ENCODE data around the gene GOLGA6L10. TPM values are rescaled to one million over a fixed set of nuclear protein-coding genes. Genes with fewer than 3 reads are reported as not detected.
"Not testable (repeated sequence)": the region's sequence is repeated elsewhere in the genome, so short reads cannot be mapped to it uniquely, and the experiment has no call there.

The GOLGA6L10 gene
- total and polyA plus RNA-seq, 2 of the 4 experiments (the other 2 are of a cell fraction) = under 0.01 to 0.79 TPM

DNA sequence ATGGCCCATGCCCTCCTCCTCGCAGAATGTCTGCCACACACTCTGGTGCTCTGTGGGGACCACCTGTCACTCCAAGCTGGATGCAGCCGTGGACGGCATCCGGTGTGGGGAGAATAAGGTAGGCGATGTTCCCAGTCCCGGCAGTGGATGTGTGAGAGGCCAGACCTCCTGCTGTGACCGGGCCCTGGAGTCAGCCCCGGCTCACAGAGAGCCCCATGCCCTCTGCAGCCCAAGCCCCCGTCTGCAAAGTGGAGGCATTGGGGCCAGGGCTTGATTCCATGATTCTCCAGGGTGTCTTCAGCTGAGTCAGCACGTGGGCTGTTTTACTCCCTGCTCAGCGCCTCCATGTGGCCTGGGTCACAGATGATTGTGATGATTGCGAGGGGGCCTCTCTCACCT lies 32.2 kb downstream of the GOLGA6L10 start:
- dilution Hi-C loops (cut with HindIII; ENCODE audit: low sequenced_read_pairs, unreplicated experiment) = no loop called here
- no peak for DNase-seq

DNA sequence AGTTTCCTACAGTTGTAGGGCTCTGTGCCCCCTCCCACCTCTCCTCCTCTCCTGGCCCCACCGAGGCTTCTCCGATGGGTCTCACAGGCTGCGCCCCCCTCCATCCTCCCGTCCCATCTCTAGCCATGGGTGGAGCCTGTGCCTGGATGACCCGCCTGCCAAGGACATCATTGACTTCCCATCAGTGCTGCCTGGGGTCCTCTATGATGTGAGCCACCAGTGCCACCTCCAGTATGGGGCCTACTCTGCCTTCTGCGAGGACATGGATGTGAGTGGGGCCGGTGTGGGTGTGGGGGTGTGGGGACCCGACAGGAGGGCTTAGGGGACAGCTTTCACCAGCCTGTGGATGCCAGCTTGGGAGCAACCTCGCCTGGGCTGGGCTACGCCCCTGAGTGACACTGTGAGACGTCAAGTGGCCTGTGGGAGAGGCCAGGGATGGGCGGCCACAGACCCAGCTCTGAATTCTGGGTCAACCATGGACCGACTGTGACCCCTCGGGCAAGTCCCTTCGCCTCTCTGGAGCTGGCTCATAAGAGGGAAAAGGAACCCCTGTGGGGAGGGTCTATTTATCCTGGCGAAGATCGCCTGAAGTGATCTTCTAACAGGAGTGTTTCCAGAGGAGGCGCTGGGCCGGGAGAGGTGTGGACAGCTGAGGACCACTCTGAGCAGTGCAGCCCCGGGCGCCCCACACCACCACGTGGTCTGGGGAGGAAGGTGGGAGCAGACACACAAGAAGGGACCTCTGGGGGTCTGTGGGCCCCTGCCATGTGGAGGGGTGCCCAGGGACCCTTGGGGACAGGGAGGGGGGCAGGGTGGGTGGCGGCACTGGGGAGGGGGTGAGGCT lies 32.8 kb downstream of the GOLGA6L10 start:
- CTCF ChIA-PET; H2BK120ac ChIP-seq (ENCODE audit: low read depth, low read length); H2BK20ac ChIP-seq (ENCODE audit: low read depth, low read length); H3K36me3 ChIP-seq (ENCODE audit: control insufficient read depth, insufficient read depth, low read length); H3K79me1 ChIP-seq (ENCODE audit: low read depth in 1 of 2, low read length in 2 of 2); H4K5ac ChIP-seq (ENCODE audit: low read depth, low read length); H2AK5ac ChIP-seq (ENCODE audit: low read depth, low read length); H2AK9ac ChIP-seq (replicated peaks; ENCODE audit: low read depth, low read length, poor library complexity); H3K9me1 ChIP-seq (ENCODE audit: insufficient read depth, low read length); H4K91ac ChIP-seq (ENCODE audit: insufficient read depth, low read depth, low read length); intact Hi-C loops (cut with micrococcal nuclease); DNase-seq; H3K4me3 ChIP-seq (ENCODE audit: insufficient read depth, low read depth, low read length); H3K56ac ChIP-seq (ENCODE audit: extremely low read depth, insufficient read depth, low read length); H2BK15ac ChIP-seq (ENCODE audit: low read depth, low read length); H2AFZ ChIP-seq (replicated peaks; ENCODE audit: low read length, poor library complexity); H3K18ac ChIP-seq (ENCODE audit: low read depth, low read length); in situ Hi-C loops (cut with MboI; ENCODE audit: low sequenced_read_pairs); H3K9ac ChIP-seq (ENCODE audit: low read depth, low read length); H3K9me3 ChIP-seq (ENCODE audit: control insufficient read depth, insufficient read depth, low read length); H3K14ac ChIP-seq (replicated peaks; ENCODE audit: low read depth, low read length); POLR2A ChIA-PET (ENCODE audit: unreplicated experiment); H3K27ac ChIP-seq (ENCODE audit: insufficient read depth, low read length); H4K20me1 ChIP-seq (ENCODE audit: insufficient read depth, low read length); H3K4ac ChIP-seq (ENCODE audit: low read depth, low read length); dilution Hi-C loops (cut with HindIII; ENCODE audit: low sequenced_read_pairs, unreplicated experiment); H2BK5ac ChIP-seq (ENCODE audit: low read depth, low read length, poor library complexity, severe bottlenecking); H3K27me3 ChIP-seq (ENCODE audit: control insufficient read depth, insufficient read depth, low read length); H4K8ac ChIP-seq (ENCODE audit: low read depth in 2 of 2, low read length in 2 of 2); ATAC-seq (ENCODE audit: low read depth); H3K4me2 ChIP-seq (ENCODE audit: low read depth, low read length); BruUV-seq (replicated peaks); H3K4me1 ChIP-seq (ENCODE audit: control insufficient read depth, insufficient read depth, low read length); H3K23ac ChIP-seq (ENCODE audit: low read depth, low read length): not testable (repeated sequence)
- WGBS, 2 experiments (ENCODE audit: extremely low coverage in 2 of 2, insufficient read length in 1 of 2) = 74% methylated on average over 6 of the region's 23 CpGs; no CpG with 5 or more reads in 1 of the 2 experiments

More for the DNA sequence above, 32.2 kb downstream of the GOLGA6L10 start:
- H4K91ac ChIP-seq (ENCODE audit: insufficient read depth, low read depth, low read length) = no peak overlapping the region
- H4K8ac ChIP-seq (ENCODE audit: low read depth in 2 of 2, low read length in 2 of 2) = no peak overlapping the region
- no peak overlapping the region for H3K4me2 ChIP-seq (ENCODE audit: low read depth, low read length)
- H3K27me3 ChIP-seq (ENCODE audit: control insufficient read depth, insufficient read depth, low read length) = peaks cover 5% of the 10 kb centered on the region; the same call in 1 of the 2 replicates
- no peak overlapping the region for H2AK9ac ChIP-seq (replicated peaks; ENCODE audit: low read depth, low read length, poor library complexity)
- H3K9me1 ChIP-seq (ENCODE audit: insufficient read depth, low read length) = no peaks in the 10 kb centered on the region
- H3K4ac ChIP-seq (ENCODE audit: low read depth, low read length) = no peak overlapping the region
- no peaks in the 10 kb centered on the region for H3K4me1 ChIP-seq (ENCODE audit: control insufficient read depth, insufficient read depth, low read length)
- no peak overlapping the region for H4K5ac ChIP-seq (ENCODE audit: low read depth, low read length)
- no peaks in the 10 kb centered on the region for H3K79me1 ChIP-seq (ENCODE audit: low read depth in 1 of 2, low read length in 2 of 2)
- no peak overlapping the region for H3K23ac ChIP-seq (ENCODE audit: low read depth, low read length)
- no peak overlapping the region for H2BK120ac ChIP-seq (ENCODE audit: low read depth, low read length)
- H2BK15ac ChIP-seq (ENCODE audit: low read depth, low read length) = no peak overlapping the region
- ChIA-PET POLR2A (ENCODE audit: unreplicated experiment) (no interaction called here), CTCF (no interaction called here)
- H3K36me3 ChIP-seq (ENCODE audit: control insufficient read depth, insufficient read depth, low read length) = no peaks in the 10 kb centered on the region
- no TSS peak for BruUV-seq (replicated peaks)
- no peak overlapping the region for H2AK5ac ChIP-seq (ENCODE audit: low read depth, low read length)
- intact Hi-C loops (cut with micrococcal nuclease) = no loop called here
- H3K18ac ChIP-seq (ENCODE audit: low read depth, low read length) = no peak overlapping the region
- no peak overlapping the region for H3K14ac ChIP-seq (replicated peaks; ENCODE audit: low read depth, low read length)
- TF ChIP-seq MAFK (IDR thresholded peaks at IDR 0.05; ENCODE audit: low read depth, low read length) = peak; percentile 62
- TF ChIP-seq NFE2L2 (IDR thresholded peaks at IDR 0.05; ENCODE audit: low read depth, low read length) = no peak
- no peak overlapping the region for H3K56ac ChIP-seq (ENCODE audit: extremely low read depth, insufficient read depth, low read length)
- no peaks in the 10 kb centered on the region for H3K9me3 ChIP-seq (ENCODE audit: control insufficient read depth, insufficient read depth, low read length)
- no peaks in the 10 kb centered on the region for H4K20me1 ChIP-seq (ENCODE audit: insufficient read depth, low read length)
- no peak overlapping the region for H3K9ac ChIP-seq (ENCODE audit: low read depth, low read length)
- no peak for ATAC-seq (ENCODE audit: low read depth)
- in situ Hi-C loops (cut with MboI; ENCODE audit: low sequenced_read_pairs) = no loop called here
- no peak overlapping the region for H2BK5ac ChIP-seq (ENCODE audit: low read depth, low read length, poor library complexity, severe bottlenecking)
- no peak overlapping the region for H2AFZ ChIP-seq (replicated peaks; ENCODE audit: low read length, poor library complexity)
- WGBS, 2 experiments (ENCODE audit: extremely low coverage in 2 of 2, insufficient read length in 1 of 2) = no CpG with 5 or more reads among the region's 12 CpGs
- no peak overlapping the region for H3K4me3 ChIP-seq (ENCODE audit: insufficient read depth, low read depth, low read length)
- H3K27ac ChIP-seq (ENCODE audit: insufficient read depth, low read length) = no peak overlapping the region
- no peak overlapping the region for H2BK20ac ChIP-seq (ENCODE audit: low read depth, low read length)
